ENCODE data around the gene ARSB. TPM values are rescaled to one million over a fixed set of nuclear protein-coding genes. Genes with fewer than 3 reads are reported as not detected.

The ARSB gene
- total and polyA plus RNA-seq, 10 of the 15 experiments (the other 5 are each of a cell fraction or from before 2014, with no cell fraction given), result 1.2 to 8.2 (median 6.1) TPM

GRCh38 chr5:78799266-78800017 lies 185.7 kb downstream of the ARSB start (continued):
- TF ChIP-seq, protein P1, sequence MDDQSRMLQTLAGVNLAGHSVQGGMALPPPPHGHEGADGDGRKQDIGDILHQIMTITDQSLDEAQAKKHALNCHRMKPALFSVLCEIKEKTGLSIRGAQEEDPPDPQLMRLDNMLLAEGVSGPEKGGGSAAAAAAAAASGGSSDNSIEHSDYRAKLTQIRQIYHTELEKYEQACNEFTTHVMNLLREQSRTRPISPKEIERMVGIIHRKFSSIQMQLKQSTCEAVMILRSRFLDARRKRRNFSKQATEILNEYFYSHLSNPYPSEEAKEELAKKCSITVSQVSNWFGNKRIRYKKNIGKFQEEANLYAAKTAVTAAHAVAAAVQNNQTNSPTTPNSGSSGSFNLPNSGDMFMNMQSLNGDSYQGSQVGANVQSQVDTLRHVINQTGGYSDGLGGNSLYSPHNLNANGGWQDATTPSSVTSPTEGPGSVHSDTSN (IDR thresholded peaks at IDR 0.05; ENCODE audit: insufficient replicate concordance, low read depth, low read length), result no peak
- TF ChIP-seq, protein P2, sequence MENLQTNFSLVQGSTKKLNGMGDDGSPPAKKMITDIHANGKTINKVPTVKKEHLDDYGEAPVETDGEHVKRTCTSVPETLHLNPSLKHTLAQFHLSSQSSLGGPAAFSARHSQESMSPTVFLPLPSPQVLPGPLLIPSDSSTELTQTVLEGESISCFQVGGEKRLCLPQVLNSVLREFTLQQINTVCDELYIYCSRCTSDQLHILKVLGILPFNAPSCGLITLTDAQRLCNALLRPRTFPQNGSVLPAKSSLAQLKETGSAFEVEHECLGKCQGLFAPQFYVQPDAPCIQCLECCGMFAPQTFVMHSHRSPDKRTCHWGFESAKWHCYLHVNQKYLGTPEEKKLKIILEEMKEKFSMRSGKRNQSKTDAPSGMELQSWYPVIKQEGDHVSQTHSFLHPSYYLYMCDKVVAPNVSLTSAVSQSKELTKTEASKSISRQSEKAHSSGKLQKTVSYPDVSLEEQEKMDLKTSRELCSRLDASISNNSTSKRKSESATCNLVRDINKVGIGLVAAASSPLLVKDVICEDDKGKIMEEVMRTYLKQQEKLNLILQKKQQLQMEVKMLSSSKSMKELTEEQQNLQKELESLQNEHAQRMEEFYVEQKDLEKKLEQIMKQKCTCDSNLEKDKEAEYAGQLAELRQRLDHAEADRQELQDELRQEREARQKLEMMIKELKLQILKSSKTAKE (IDR thresholded peaks at IDR 0.05; ENCODE audit: low read depth, poor library complexity, severe bottlenecking), result no peak
- TF ChIP-seq HDGF (IDR thresholded peaks at IDR 0.05) (no peak), BCLAF1 (IDR thresholded peaks at IDR 0.05) (no peak)

Measured in GM12878 (cell line).